ENCODE results near the gene ORM1.
A peak's percentile ranks its signal among the peaks of the same experiment; 100 is the strongest.
"Not testable (repeated sequence)": the region's sequence is repeated elsewhere in the genome, so short reads cannot be mapped to it uniquely, and the experiment has no call there.

The ORM1 gene

GRCh38 chr9:114323849-114324248, 951 bp downstream of the ORM1 start:
- not testable (repeated sequence) for H2AFZ ChIP-seq (ENCODE audit: low read length); H3K23ac ChIP-seq (ENCODE audit: low read depth, low read length, poor library complexity); H3K4me1 ChIP-seq (ENCODE audit: control insufficient read depth in 2 of 2, insufficient read depth in 1 of 2, low read depth in 1 of 2, low read length in 2 of 2); H3K27ac ChIP-seq (replicated peaks; ENCODE audit: low read length); H2BK120ac ChIP-seq (ENCODE audit: low read depth, low read length); H3K18ac ChIP-seq (ENCODE audit: low read length); H3K9ac ChIP-seq (ENCODE audit: low read depth, low read length, poor library complexity); H4K91ac ChIP-seq (ENCODE audit: low read depth, low read length, poor library complexity); H3K4me3 ChIP-seq (ENCODE audit: low read length in 2 of 2); H3K14ac ChIP-seq (ENCODE audit: low read length); H4K8ac ChIP-seq (ENCODE audit: low read depth, low read length); H3K4me2 ChIP-seq (ENCODE audit: insufficient read depth, low read length, poor library complexity, severe bottlenecking); H3K36me3 ChIP-seq (replicated peaks in 1 of 2; ENCODE audit: control insufficient read depth in 2 of 2, insufficient read depth in 2 of 2, low read length in 2 of 2); H2BK5ac ChIP-seq (ENCODE audit: low read length); H2BK15ac ChIP-seq (ENCODE audit: low read length); H2AK5ac ChIP-seq (ENCODE audit: low read depth, low read length); H3K9me3 ChIP-seq (replicated peaks in 1 of 2; ENCODE audit: control insufficient read depth in 2 of 2, insufficient read depth in 1 of 2, low read depth in 1 of 2, low read length in 2 of 2); H2BK12ac ChIP-seq (ENCODE audit: low read length); H3K4ac ChIP-seq (ENCODE audit: low read length); DNase-seq (ENCODE audit: low spot score); H3K79me1 ChIP-seq (ENCODE audit: low read depth, low read length)
- H3K27me3 ChIP-seq (ENCODE audit: control insufficient read depth in 3 of 3, insufficient read depth in 3 of 3, low read depth in 1 of 3, low read length in 3 of 3): peaks cover 0 to 28% (median 2%) of the 10 kb centered on the region in 3 experiments
- WGBS, 2 donors (ENCODE audit: extremely low coverage in 2 of 2, insufficient read length in 2 of 2, insufficient replicate concordance in 1 of 2): no CpG with 5 or more reads among the region's 6 CpGs

DNA sequence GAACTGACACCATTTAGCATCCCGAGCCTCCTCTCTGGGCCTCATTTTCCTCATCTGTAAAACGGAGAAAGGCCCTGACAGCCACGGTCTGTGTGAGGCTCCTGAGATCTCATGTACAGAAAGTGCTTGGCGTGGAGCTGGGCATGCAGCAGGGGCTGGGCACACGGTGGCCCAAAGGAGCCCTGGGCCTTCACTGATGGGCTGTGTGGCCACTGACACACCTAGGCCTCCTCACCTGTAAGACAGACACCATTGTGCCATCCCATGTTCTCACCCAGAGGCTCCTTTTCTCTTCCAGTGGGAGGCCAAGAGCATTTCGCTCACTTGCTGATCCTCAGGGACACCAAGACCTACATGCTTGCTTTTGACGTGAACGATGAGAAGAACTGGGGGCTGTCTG, 1.6 kb downstream of the ORM1 start:
- H2AK5ac ChIP-seq (ENCODE audit: low read depth, low read length): peak overlapping the region; percentile 5
- no peaks in the 10 kb centered on the region for H3K4me1 ChIP-seq (ENCODE audit: control insufficient read depth in 2 of 2, insufficient read depth in 1 of 2, low read depth in 1 of 2, low read length in 2 of 2)
- H3K27ac ChIP-seq (replicated peaks; ENCODE audit: low read length): no peak overlapping the region
- no peak overlapping the region for H3K4ac ChIP-seq (ENCODE audit: low read length)
- no peak for DNase-seq (ENCODE audit: low spot score)
- H2BK120ac ChIP-seq (ENCODE audit: low read depth, low read length): no peak overlapping the region
- H2BK15ac ChIP-seq (ENCODE audit: low read length): peak overlapping the region; percentile 15
- H3K4me3 ChIP-seq (ENCODE audit: low read length in 2 of 2): no peak overlapping the region
- WGBS, 2 donors (ENCODE audit: extremely low coverage in 2 of 2, insufficient read length in 2 of 2, insufficient replicate concordance in 1 of 2): no CpG with 5 or more reads among the region's 8 CpGs
- peaks cover 0 to 28% (median 2%) of the 10 kb centered on the region in 3 experiments for H3K27me3 ChIP-seq (ENCODE audit: control insufficient read depth in 3 of 3, insufficient read depth in 3 of 3, low read depth in 1 of 3, low read length in 3 of 3)
- H2BK12ac ChIP-seq (ENCODE audit: low read length): no peak overlapping the region
- H3K9ac ChIP-seq (ENCODE audit: low read depth, low read length, poor library complexity): no peak overlapping the region
- no peaks in the 10 kb centered on the region for H3K36me3 ChIP-seq (replicated peaks in 1 of 2; ENCODE audit: control insufficient read depth in 2 of 2, insufficient read depth in 2 of 2, low read length in 2 of 2)
- no peak overlapping the region for H3K23ac ChIP-seq (ENCODE audit: low read depth, low read length, poor library complexity)
- no peaks in the 10 kb centered on the region for H3K9me3 ChIP-seq (replicated peaks in 1 of 2; ENCODE audit: control insufficient read depth in 2 of 2, insufficient read depth in 1 of 2, low read depth in 1 of 2, low read length in 2 of 2)
- no peak overlapping the region for H2AFZ ChIP-seq (ENCODE audit: low read length)
- no peak overlapping the region for H2BK5ac ChIP-seq (ENCODE audit: low read length)
- peaks cover 1% of the 10 kb centered on the region for H3K79me1 ChIP-seq (ENCODE audit: low read depth, low read length)
- no peak overlapping the region for H4K8ac ChIP-seq (ENCODE audit: low read depth, low read length)
- H3K4me2 ChIP-seq (ENCODE audit: insufficient read depth, low read length, poor library complexity, severe bottlenecking): peak overlapping the region; percentile 11
- peak overlapping the region; percentile 50 for H3K18ac ChIP-seq (ENCODE audit: low read length)
- no peak overlapping the region for H3K14ac ChIP-seq (ENCODE audit: low read length)
- no peak overlapping the region for H4K91ac ChIP-seq (ENCODE audit: low read depth, low read length, poor library complexity)

GRCh38 chr9:114324965-114325364, 2.1 kb downstream of the ORM1 start:
- not testable (repeated sequence) for H3K4me3 ChIP-seq (ENCODE audit: low read length in 2 of 2); DNase-seq (ENCODE audit: low spot score); H3K14ac ChIP-seq (ENCODE audit: low read length); H3K18ac ChIP-seq (ENCODE audit: low read length); H3K4me2 ChIP-seq (ENCODE audit: insufficient read depth, low read length, poor library complexity, severe bottlenecking); H2BK5ac ChIP-seq (ENCODE audit: low read length); H2BK12ac ChIP-seq (ENCODE audit: low read length); H3K9ac ChIP-seq (ENCODE audit: low read depth, low read length, poor library complexity); H3K9me3 ChIP-seq (replicated peaks in 1 of 2; ENCODE audit: control insufficient read depth in 2 of 2, insufficient read depth in 1 of 2, low read depth in 1 of 2, low read length in 2 of 2); H2BK15ac ChIP-seq (ENCODE audit: low read length); H4K91ac ChIP-seq (ENCODE audit: low read depth, low read length, poor library complexity); H3K79me1 ChIP-seq (ENCODE audit: low read depth, low read length); H3K36me3 ChIP-seq (replicated peaks in 1 of 2; ENCODE audit: control insufficient read depth in 2 of 2, insufficient read depth in 2 of 2, low read length in 2 of 2); H3K27ac ChIP-seq (replicated peaks; ENCODE audit: low read length); H3K4me1 ChIP-seq (ENCODE audit: control insufficient read depth in 2 of 2, insufficient read depth in 1 of 2, low read depth in 1 of 2, low read length in 2 of 2); H3K4ac ChIP-seq (ENCODE audit: low read length); H2AK5ac ChIP-seq (ENCODE audit: low read depth, low read length); H2BK120ac ChIP-seq (ENCODE audit: low read depth, low read length); H2AFZ ChIP-seq (ENCODE audit: low read length); H4K8ac ChIP-seq (ENCODE audit: low read depth, low read length); H3K23ac ChIP-seq (ENCODE audit: low read depth, low read length, poor library complexity)
- WGBS, 2 donors (ENCODE audit: extremely low coverage in 2 of 2, insufficient read length in 2 of 2, insufficient replicate concordance in 1 of 2): no CpG with 5 or more reads among the region's 9 CpGs
- peaks cover 0 to 28% (median 2%) of the 10 kb centered on the region in 3 experiments for H3K27me3 ChIP-seq (ENCODE audit: control insufficient read depth in 3 of 3, insufficient read depth in 3 of 3, low read depth in 1 of 3, low read length in 3 of 3)

GRCh38 chr9:114325684-114326254, 2.9 kb downstream of the ORM1 start:
- H3K4me3 ChIP-seq (ENCODE audit: low read length in 2 of 2); H3K18ac ChIP-seq (ENCODE audit: low read length); H3K23ac ChIP-seq (ENCODE audit: low read depth, low read length, poor library complexity); H3K9ac ChIP-seq (ENCODE audit: low read depth, low read length, poor library complexity); H2AK5ac ChIP-seq (ENCODE audit: low read depth, low read length); H3K14ac ChIP-seq (ENCODE audit: low read length); H3K9me3 ChIP-seq (replicated peaks in 1 of 2; ENCODE audit: control insufficient read depth in 2 of 2, insufficient read depth in 1 of 2, low read depth in 1 of 2, low read length in 2 of 2); H3K4me2 ChIP-seq (ENCODE audit: insufficient read depth, low read length, poor library complexity, severe bottlenecking); H2BK15ac ChIP-seq (ENCODE audit: low read length); H4K8ac ChIP-seq (ENCODE audit: low read depth, low read length); DNase-seq (ENCODE audit: low spot score); H3K36me3 ChIP-seq (replicated peaks in 1 of 2; ENCODE audit: control insufficient read depth in 2 of 2, insufficient read depth in 2 of 2, low read length in 2 of 2); H4K91ac ChIP-seq (ENCODE audit: low read depth, low read length, poor library complexity); H2AFZ ChIP-seq (ENCODE audit: low read length); H3K4ac ChIP-seq (ENCODE audit: low read length); H2BK120ac ChIP-seq (ENCODE audit: low read depth, low read length); H3K79me1 ChIP-seq (ENCODE audit: low read depth, low read length); H2BK5ac ChIP-seq (ENCODE audit: low read length); H2BK12ac ChIP-seq (ENCODE audit: low read length); H3K27ac ChIP-seq (replicated peaks; ENCODE audit: low read length); H3K4me1 ChIP-seq (ENCODE audit: control insufficient read depth in 2 of 2, insufficient read depth in 1 of 2, low read depth in 1 of 2, low read length in 2 of 2): not testable (repeated sequence)
- peaks cover 0 to 28% (median 2%) of the 10 kb centered on the region in 3 experiments for H3K27me3 ChIP-seq (ENCODE audit: control insufficient read depth in 3 of 3, insufficient read depth in 3 of 3, low read depth in 1 of 3, low read length in 3 of 3)
- no CpG with 5 or more reads among the region's 3 CpGs for WGBS, 2 donors (ENCODE audit: extremely low coverage in 2 of 2, insufficient read length in 2 of 2, insufficient replicate concordance in 1 of 2)
